ENCODE measurements around the gene PPTC7. TPM values are rescaled to one million over a fixed set of nuclear protein-coding genes. Genes with fewer than 3 reads are reported as not detected.
A peak's percentile ranks its signal among the peaks of the same experiment; 100 is the strongest.

The PPTC7 gene
- total and polyA plus RNA-seq, 2 of the 13 experiments (the other 11 are each of a cell fraction or from before 2014, with no cell fraction given) = 4.8 to 12.3 TPM

GRCh38 chr12:110613771-110614684, 30.9 kb upstream of the PPTC7 start, which contains the start of gene TCTN1 (continued):
- peak; percentile 53; the same call in 1 of the 2 replicates for TF ChIP-seq ZNF574 (CRISPR knock-in tag; IDR thresholded peaks at IDR 0.05)
- TF ChIP-seq GATAD1 (CRISPR knock-in tag; IDR thresholded peaks at IDR 0.05) = peak; percentile 77
- TF ChIP-seq SYNCRIP (IDR thresholded peaks at IDR 0.05; ENCODE audit: insufficient read depth, low read depth, low read length) = no peak
- no peak for TF ChIP-seq TCF7 (IDR thresholded peaks at IDR 0.05; ENCODE audit: low read depth)
- TF ChIP-seq SP140L (CRISPR knock-in tag; IDR thresholded peaks at IDR 0.05; ENCODE audit: borderline replicate concordance) = no peak
- peak; percentile 81; the same call in 1 of the 2 replicates for TF ChIP-seq GABPB1 (CRISPR knock-in tag; IDR thresholded peaks at IDR 0.05)
- TF ChIP-seq XRCC5 (optimal IDR thresholded peaks at IDR 0.05; ENCODE audit: low read length) = peak; percentile 92
- TF ChIP-seq ZUFSP (CRISPR knock-in tag; IDR thresholded peaks at IDR 0.05; ENCODE audit: borderline replicate concordance) = no peak
- TF ChIP-seq MED1 (CRISPR knock-in tag; IDR thresholded peaks at IDR 0.05) = peak; percentile 41; the same call in 1 of the 2 replicates
- TF ChIP-seq ZNF782 (CRISPR knock-in tag; IDR thresholded peaks at IDR 0.05; ENCODE audit: borderline replicate concordance) = 0 out of 2 replicates have a peak, but pooled peaks have one; percentile 51
- peak; percentile 95; the same call in 1 of the 2 replicates for TF ChIP-seq GLI4 (CRISPR knock-in tag; IDR thresholded peaks at IDR 0.05; ENCODE audit: borderline replicate concordance)
- 0 out of 2 replicates have a peak, but pooled peaks have one; percentile 27 for TF ChIP-seq POGZ (CRISPR knock-in tag; IDR thresholded peaks at IDR 0.05)
- no peak for TF ChIP-seq USF2 (IDR thresholded peaks at IDR 0.05; ENCODE audit: low read depth, low read length)
- TF ChIP-seq USF2 (CRISPR knock-in tag; IDR thresholded peaks at IDR 0.05; ENCODE audit: borderline replicate concordance) = peak; percentile 33; the same call in 1 of the 2 replicates
- no peak for TF ChIP-seq ZSCAN5A (CRISPR knock-in tag; IDR thresholded peaks at IDR 0.05; ENCODE audit: borderline replicate concordance)
- TF ChIP-seq CREB1 (IDR thresholded peaks at IDR 0.05) = no peak
- no peak for TF ChIP-seq CREB1 (CRISPR knock-in tag; IDR thresholded peaks at IDR 0.05)
- TF ChIP-seq ZBTB25 (CRISPR knock-in tag; IDR thresholded peaks at IDR 0.05) = no peak
- TF ChIP-seq ZNF792 (CRISPR knock-in tag; IDR thresholded peaks at IDR 0.05) = peak; percentile 76
- no peak for TF ChIP-seq RBM22 (optimal IDR thresholded peaks at IDR 0.05; ENCODE audit: low read length)
